ENCODE data around the gene IFITM1.
"Not testable (repeated sequence)": the region's sequence is repeated elsewhere in the genome, so short reads cannot be mapped to it uniquely, and the experiment has no call there.

Gene IFITM1

GRCh38 chr11:313787-314553 is at the start of gene IFITM1:
Gene IFITM1 (plus strand): TSS chr11:314040. CDS start chr11:314171, 131 bp downstream.
- DNase-seq, result no peak

GRCh38 chr11:266676-267439 is 47.0 kb upstream of the IFITM1 start:
- no peak for DNase-seq

- no peak for DNase-seq
Measured at GRCh38 chr11:267491-267994, 46.3 kb upstream of the IFITM1 start.

GRCh38 chr11:268716-269145 is 45.1 kb upstream of the IFITM1 start:
- not testable (repeated sequence) for DNase-seq

GRCh38 chr11:269146-269890 is 44.5 kb upstream of the IFITM1 start:
- DNase-seq, result no peak

GRCh38 chr11:270451-271318 is 43.2 kb upstream of the IFITM1 start:
- DNase-seq, result no peak

- no peak for DNase-seq
Measured at GRCh38 chr11:271319-271715, 42.5 kb upstream of the IFITM1 start.

- DNase-seq, result no peak
Measured at GRCh38 chr11:272195-272930, 41.5 kb upstream of the IFITM1 start.

- DNase-seq, result no peak
Measured at GRCh38 chr11:272931-273198, 41.0 kb upstream of the IFITM1 start.

GRCh38 chr11:276219-276618 is 37.6 kb upstream of the IFITM1 start:
- no peak for DNase-seq

GRCh38 chr11:278001-278951 is 35.6 kb upstream of the IFITM1 start, which contains the start of gene NLRP6:
Gene NLRP6 (plus strand): TSS chr11:278407. CDS start chr11:278570, 163 bp downstream.
- no peak for DNase-seq

- DNase-seq, result no peak
Measured at GRCh38 chr11:279040-279965, 34.5 kb upstream of the IFITM1 start.

- DNase-seq, result no peak
Measured at GRCh38 chr11:279966-280705, 33.7 kb upstream of the IFITM1 start.

- no peak for DNase-seq
Measured at GRCh38 chr11:280706-281485, 32.9 kb upstream of the IFITM1 start.

- no peak for DNase-seq
Measured at GRCh38 chr11:281486-282161, 32.2 kb upstream of the IFITM1 start.

- DNase-seq, result no peak
Measured at GRCh38 chr11:282171-282570, 31.7 kb upstream of the IFITM1 start.

Measured in NCI-H446 treated with DMSO at 0.1 percent for 48 hours (cell line).